Measurements from ENCODE around the gene RHNO1. TPM values are rescaled to one million over a fixed set of nuclear protein-coding genes. Genes with fewer than 3 reads are reported as not detected.

The RHNO1 gene
- total and polyA plus RNA-seq, 7 donors = 6.1 to 21.6 (median 9.6) TPM

DNA sequence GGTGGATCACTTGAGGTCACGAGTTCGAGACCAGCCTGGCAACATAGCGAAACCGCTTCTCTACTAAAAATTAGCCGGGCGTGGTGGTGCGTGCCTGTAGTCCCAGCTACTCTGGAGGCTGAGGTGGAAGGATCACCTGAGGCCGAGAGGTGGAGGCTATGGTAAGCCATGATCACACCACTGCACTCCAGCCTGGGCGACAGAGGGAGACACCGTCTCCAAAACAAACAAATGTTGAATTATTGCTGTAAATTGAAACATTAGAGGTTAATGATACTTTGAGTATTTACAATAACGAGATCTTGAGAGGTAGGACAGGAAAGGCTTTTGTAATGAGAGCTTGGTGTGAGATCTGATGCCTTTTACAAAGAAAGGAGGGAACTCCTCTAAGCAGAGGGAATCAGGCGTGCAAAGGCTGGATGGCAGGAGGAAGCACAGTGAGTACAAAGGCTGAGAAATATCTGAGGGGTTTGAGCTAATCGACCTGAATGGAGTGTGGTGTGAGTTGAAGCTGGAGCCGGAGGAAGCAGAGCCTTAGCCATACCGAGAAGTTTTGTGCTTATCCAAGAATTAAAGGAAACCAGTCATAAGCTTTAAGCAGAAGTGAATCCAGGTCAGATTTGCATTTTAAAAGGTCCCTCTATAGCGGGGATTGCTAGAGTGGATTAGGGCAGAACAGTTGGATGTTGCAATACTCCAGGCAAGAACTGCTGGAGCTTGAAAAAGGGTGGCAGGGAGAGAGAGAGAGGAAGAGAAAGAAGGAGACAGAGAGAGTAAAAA, 1.1 kb downstream of the RHNO1 start:
- H3K4me1 ChIP-seq = peaks cover 0 to 19% (median 17%) of the 10 kb centered on the region in 4 donors
- TF ChIP-seq, protein P1, sequence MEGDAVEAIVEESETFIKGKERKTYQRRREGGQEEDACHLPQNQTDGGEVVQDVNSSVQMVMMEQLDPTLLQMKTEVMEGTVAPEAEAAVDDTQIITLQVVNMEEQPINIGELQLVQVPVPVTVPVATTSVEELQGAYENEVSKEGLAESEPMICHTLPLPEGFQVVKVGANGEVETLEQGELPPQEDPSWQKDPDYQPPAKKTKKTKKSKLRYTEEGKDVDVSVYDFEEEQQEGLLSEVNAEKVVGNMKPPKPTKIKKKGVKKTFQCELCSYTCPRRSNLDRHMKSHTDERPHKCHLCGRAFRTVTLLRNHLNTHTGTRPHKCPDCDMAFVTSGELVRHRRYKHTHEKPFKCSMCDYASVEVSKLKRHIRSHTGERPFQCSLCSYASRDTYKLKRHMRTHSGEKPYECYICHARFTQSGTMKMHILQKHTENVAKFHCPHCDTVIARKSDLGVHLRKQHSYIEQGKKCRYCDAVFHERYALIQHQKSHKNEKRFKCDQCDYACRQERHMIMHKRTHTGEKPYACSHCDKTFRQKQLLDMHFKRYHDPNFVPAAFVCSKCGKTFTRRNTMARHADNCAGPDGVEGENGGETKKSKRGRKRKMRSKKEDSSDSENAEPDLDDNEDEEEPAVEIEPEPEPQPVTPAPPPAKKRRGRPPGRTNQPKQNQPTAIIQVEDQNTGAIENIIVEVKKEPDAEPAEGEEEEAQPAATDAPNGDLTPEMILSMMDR (IDR thresholded peaks at IDR 0.05) = no peak
- no peak for TF ChIP-seq EP300 (IDR thresholded peaks at IDR 0.05)
- no peak for TF ChIP-seq POLR2AphosphoS5 (IDR thresholded peaks at IDR 0.05)
- no peak for TF ChIP-seq POLR2A (IDR thresholded peaks at IDR 0.05)
- DNase-seq = peak; percentile 40
- H3K4me3 ChIP-seq = peak overlapping the region; percentile 70 to 94 (median 85)
- H3K36me3 ChIP-seq = no peaks in the 10 kb centered on the region
- intact Hi-C loops (cut with DNase I) = no loop called here
- WGBS, 2 donors = 28 to 48% methylated on average over 16 of the region's 16 CpGs
- no peaks in the 10 kb centered on the region for H3K9me3 ChIP-seq
- H3K27me3 ChIP-seq = no peaks in the 10 kb centered on the region
- H3K27ac ChIP-seq = peak overlapping the region; percentile 85 to 95 (median 92)

DNA sequence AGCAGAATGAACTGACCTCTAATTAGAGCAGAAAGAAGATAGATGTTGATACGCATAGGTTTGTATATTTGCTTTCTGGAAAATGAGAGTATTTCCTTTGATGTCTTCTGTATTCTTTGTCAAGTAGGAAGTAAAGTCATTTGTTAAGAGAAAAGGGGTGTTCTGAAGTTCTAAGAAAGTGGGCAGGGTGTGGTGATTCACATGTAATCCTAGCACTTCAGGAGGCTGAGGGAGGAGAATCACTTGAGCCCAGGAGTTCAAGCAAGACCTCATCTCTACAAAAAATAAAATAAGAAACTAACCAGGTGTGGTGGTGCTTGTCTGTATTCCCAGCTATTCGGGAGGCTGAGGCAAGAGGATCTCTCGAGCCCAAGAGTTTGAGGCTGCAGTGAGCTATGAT, 2.8 kb downstream of the RHNO1 start:
- H3K36me3 ChIP-seq = no peaks in the 10 kb centered on the region
- H3K9me3 ChIP-seq = no peaks in the 10 kb centered on the region
- intact Hi-C loops (cut with DNase I) = no loop called here

DNA sequence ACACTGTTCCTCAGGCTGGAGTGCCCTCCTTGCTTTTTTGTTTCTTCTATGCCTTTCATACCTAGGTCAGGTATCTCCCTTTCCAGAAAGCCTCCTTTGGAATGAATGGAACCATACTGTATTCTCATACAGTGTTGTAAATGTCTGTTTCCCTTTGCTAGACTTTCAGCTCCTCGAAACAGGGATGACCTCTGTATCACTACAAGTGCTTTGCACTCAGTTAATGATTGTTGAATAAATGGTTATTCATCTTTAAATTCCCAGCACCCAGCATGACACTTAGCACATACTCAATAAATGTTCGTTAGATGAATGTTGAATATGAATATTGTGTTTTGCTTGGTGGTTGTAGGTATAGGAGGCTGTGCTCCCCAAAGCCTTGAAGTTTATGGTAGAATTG, 7.8 kb downstream of the RHNO1 start:
- H3K27ac ChIP-seq = no peak overlapping the region
- TF ChIP-seq, protein P1 (IDR thresholded peaks at IDR 0.05) = no peak
- no peak for TF ChIP-seq EP300 (IDR thresholded peaks at IDR 0.05)
- no peak for TF ChIP-seq POLR2AphosphoS5 (IDR thresholded peaks at IDR 0.05)
- TF ChIP-seq POLR2A (IDR thresholded peaks at IDR 0.05) = no peak
- H3K27me3 ChIP-seq = no peaks in the 10 kb centered on the region
- DNase-seq = no peak
- H3K4me3 ChIP-seq = no peak overlapping the region
- no peaks in the 10 kb centered on the region for H3K9me3 ChIP-seq
- no peaks in the 10 kb centered on the region for H3K36me3 ChIP-seq
- peaks cover 0 to 2% (median 0%) of the 10 kb centered on the region in 4 donors for H3K4me1 ChIP-seq
- intact Hi-C loops (cut with DNase I) = no loop called here
- WGBS, 2 donors = 58 to 88% methylated on average over 2 of the region's 2 CpGs

More for the DNA sequence above, 2.8 kb downstream of the RHNO1 start:
- Histone ChIP-seq H3K4me3 (no peak overlapping the region), H3K27ac (no peak overlapping the region), H3K4me1 (peaks cover 0 to 19% (median 17%) of the 10 kb centered on the region in 4 donors), H3K27me3 (no peaks in the 10 kb centered on the region)
- peak; percentile 4 for DNase-seq
- TF ChIP-seq POLR2AphosphoS5 (IDR thresholded peaks at IDR 0.05) (no peak), EP300 (IDR thresholded peaks at IDR 0.05) (no peak), POLR2A (IDR thresholded peaks at IDR 0.05) (no peak)
- TF ChIP-seq, protein P1 (IDR thresholded peaks at IDR 0.05) = no peak
- 97 to 98% methylated on average over 3 of the region's 3 CpGs for WGBS, 2 donors

DNA sequence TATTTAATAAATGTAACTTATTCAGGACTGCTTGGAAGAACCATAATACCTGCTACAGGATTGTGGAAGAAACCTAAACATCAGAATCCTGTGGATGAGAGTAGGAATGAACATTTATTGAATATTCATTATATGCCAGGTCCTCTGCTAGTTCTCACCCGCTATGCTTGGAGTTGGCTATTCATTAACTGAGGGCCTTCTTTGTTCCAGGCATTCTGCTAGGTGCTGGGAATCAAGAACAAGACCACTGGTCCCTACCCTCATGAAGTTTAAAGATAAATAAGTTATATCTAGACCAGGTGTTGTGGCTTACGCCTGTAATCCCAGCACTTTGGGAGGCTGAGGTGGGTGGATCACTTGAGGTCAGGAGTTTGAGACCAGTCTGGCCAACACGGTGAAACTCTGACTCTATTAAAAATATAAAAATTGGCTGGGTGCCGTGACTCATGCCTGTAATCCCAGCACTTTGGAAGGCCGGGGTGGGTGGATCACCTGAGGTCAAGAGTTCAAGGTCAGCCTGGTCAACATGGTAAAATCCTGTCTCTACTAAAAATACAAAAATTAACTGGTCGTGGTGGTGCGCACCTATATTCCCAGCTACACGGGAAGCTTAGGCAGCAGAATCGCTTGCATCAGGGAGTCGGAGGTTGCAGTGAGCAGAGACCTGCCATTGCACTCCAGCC, 9.9 kb downstream of the RHNO1 start:
- Histone ChIP-seq H3K4me1 (peaks cover 0 to 13% (median 8%) of the 10 kb centered on the region in 4 donors), H3K27ac (no peak overlapping the region), H3K36me3 (no peaks in the 10 kb centered on the region), H3K4me3 (no peak overlapping the region), H3K27me3 (no peaks in the 10 kb centered on the region), H3K9me3 (no peaks in the 10 kb centered on the region)
- WGBS, 2 donors = 78 to 93% methylated on average over 10 of the region's 10 CpGs
- no peak for TF ChIP-seq POLR2A (IDR thresholded peaks at IDR 0.05)
- TF ChIP-seq EP300 (IDR thresholded peaks at IDR 0.05) = no peak
- TF ChIP-seq, protein P1 (IDR thresholded peaks at IDR 0.05) = no peak
- no peak for TF ChIP-seq POLR2AphosphoS5 (IDR thresholded peaks at IDR 0.05)
- intact Hi-C loops (cut with DNase I) = no loop called here
- DNase-seq = no peak
